ENCODE measurements around the gene VAMP2. TPM values are rescaled to one million over a fixed set of nuclear protein-coding genes. Genes with fewer than 3 reads are reported as not detected.
A peak's percentile ranks its signal among the peaks of the same experiment; 100 is the strongest.

VAMP2 gene
- 10 to 100 TPM; 45.1 to 56.3 TPM for total RNA-seq
- long read RNA-seq, transcript VAMP2-201 (5 exons, 2,153 nt): major isoform, 9 of 12 reads
- long read RNA-seq, partial matches to known transcripts: 1 of 12 reads
- long read RNA-seq, other reads (novel, unspliced or antisense): 1 of 12 reads

- ATAC-seq (peak; percentile 63), DNase-seq (peak; percentile 70 to 88)
- intact Hi-C loops (cut with DNase I, micrococcal nuclease): no loop called here
These were observed at the start of gene VAMP2 for GRCh38 chr17:8162233-8162996. Gene VAMP2 (minus strand): TSS chr17:8162948. CDS start chr17:8162879, 69 bp downstream.

- DNase-seq (no peak), ATAC-seq (peak; percentile 32)
- intact Hi-C loops (cut with DNase I, micrococcal nuclease): no loop called here
These were observed 48.2 kb upstream of the VAMP2 start for GRCh38 chr17:8210761-8211458.

- ATAC-seq (peak; percentile 99), DNase-seq (peak; percentile 96 to 98)
- intact Hi-C loops (cut with DNase I, micrococcal nuclease): no loop called here
These were observed 47.4 kb upstream of the VAMP2 start, which contains the start of gene AURKB for GRCh38 chr17:8209907-8210760. Gene AURKB (minus strand): TSS chr17:8210575. CDS start chr17:8210224, 351 bp downstream.

- no peak for DNase-seq
- intact Hi-C loops (cut with DNase I, micrococcal nuclease): no loop called here
- no peak for ATAC-seq
These were observed 43.8 kb upstream of the VAMP2 start for GRCh38 chr17:8206536-8206935.

GRCh38 chr17:8204761-8205555 lies 42.2 kb upstream of the VAMP2 start:
- ATAC-seq (no peak), DNase-seq (no peak)
- intact Hi-C loops (cut with DNase I, micrococcal nuclease): no loop called here

GRCh38 chr17:8192070-8192815 lies 29.5 kb upstream of the VAMP2 start:
- intact Hi-C loops (cut with DNase I, micrococcal nuclease): no loop called here
- peak; percentile 54 for ATAC-seq
- peak; percentile 71 to 91 for DNase-seq

- ATAC-seq (no peak), DNase-seq (no peak)
- intact Hi-C loops (cut with DNase I, micrococcal nuclease): no loop called here
These were observed 27.8 kb upstream of the VAMP2 start for GRCh38 chr17:8190506-8190905.

- intact Hi-C loops (cut with DNase I, micrococcal nuclease): loop anchor here in 1 of 2 donors (10.0 kb wide), 1 partner anchor 65 kb away; the partner anchor contains the start of gene HES7
- DNase-seq: peak; percentile 96 to 99
- peak; percentile 68 for ATAC-seq
These were observed 27.1 kb upstream of the VAMP2 start, which contains the start of gene BORCS6 for GRCh38 chr17:8189711-8190477. Gene BORCS6 (minus strand): TSS chr17:8190180. CDS start chr17:8190140, 40 bp downstream.

- DNase-seq (peak in 1 of 2 donors; percentile 71), ATAC-seq (peak; percentile 12)
- intact Hi-C loops (cut with DNase I, micrococcal nuclease): loop anchor here in 1 of 2 donors (10.0 kb wide), 1 partner anchor 64 kb away; the partner anchor contains the start of gene HES7
These were observed 26.4 kb upstream of the VAMP2 start for GRCh38 chr17:8189041-8189710.

GRCh38 chr17:8188263-8188839 lies 25.6 kb upstream of the VAMP2 start:
- peak in 1 of 2 donors; percentile 31 for DNase-seq
- no peak for ATAC-seq
- intact Hi-C loops (cut with DNase I, micrococcal nuclease): loop anchor here in 1 of 2 donors (10.0 kb wide), 1 partner anchor 64 kb away; the partner anchor contains the start of gene HES7

- ATAC-seq: peak; percentile 42
These were observed 24.9 kb upstream of the VAMP2 start for GRCh38 chr17:8187517-8188262.

GRCh38 chr17:8186787-8187516 lies 24.2 kb upstream of the VAMP2 start:
- intact Hi-C loops (cut with DNase I, micrococcal nuclease): loop anchor here in 1 of 2 donors (1.0 to 10.0 kb wide), 2 partner anchors 34 to 62 kb away; partner anchors contain the start of gene HES7
- peak; percentile 93 to 94 for DNase-seq
- ATAC-seq: peak; percentile 53

More at GRCh38 chr17:8187517-8188262, 24.9 kb upstream of the VAMP2 start:
- intact Hi-C loops (cut with DNase I, micrococcal nuclease): loop anchor here in 1 of 2 donors (10.0 kb wide), 1 partner anchor 63 kb away; the partner anchor contains the start of gene HES7
- peak; percentile 87 to 88 for DNase-seq

- intact Hi-C loops (cut with DNase I, micrococcal nuclease): loop anchor here in 1 of 2 donors (1.0 to 10.0 kb wide), 2 partner anchors 35 to 62 kb away; partner anchors contain the start of gene HES7
- DNase-seq: no peak
- ATAC-seq: no peak
These were observed 23.7 kb upstream of the VAMP2 start for GRCh38 chr17:8186446-8186786.

Data from left colon (tissue), 2 donors.